GM23338 (cell line): Measurements from ENCODE around the gene MARCHF9. TPM values are rescaled to one million over a fixed set of nuclear protein-coding genes. Genes with fewer than 3 reads are reported as not detected.

ENCODE experiments used
- ATAC-seq: fragments of 200-7000 bp; cut with Tn5 transposase; 3 replicates; pipeline ENCODE4 v1.9.1; 2020
- DNase-seq: peaks from one replicate; pipeline ENCODE4 v3.0.0-alpha.2; 2015; ENCODE audit warnings: low spot score
- H2AFZ ChIP-seq: fragments of 200-600 bp; sonication (generic); 2 replicates; pipeline ENCODE4 v1.8.0; 2016; ENCODE audit warnings: antibody characterized with exemption, mild to moderate bottlenecking, moderate library complexity
- H3F3A ChIP-seq: fragments of 200-600 bp; sonication (generic); replicated peaks from 2 replicates; pipeline ENCODE4 v1.8.0; 2017; ENCODE audit warnings: antibody characterized with exemption, mixed run types, low read depth
- H3K27ac ChIP-seq: fragments of 200-600 bp; sonication (generic); 2 replicates; pipeline ENCODE4 v1.6.1; 2016; ENCODE audit warnings: low read depth
- H3K27me3 ChIP-seq: fragments of 200-600 bp; sonication (generic); 2 replicates; pipeline ENCODE4 v1.8.0; 2016; ENCODE audit warnings: mild to moderate bottlenecking, mixed run types, moderate library complexity; ENCODE audit not compliant: insufficient read depth
- H3K36me3 ChIP-seq: fragments of 200-600 bp; sonication (generic); 2 replicates; pipeline ENCODE4 v1.8.0; 2016; ENCODE audit warnings: mild to moderate bottlenecking; ENCODE audit not compliant: insufficient read depth
- H3K4me1 ChIP-seq: fragments of 200-600 bp; sonication (generic); 2 replicates; pipeline ENCODE4 v1.8.0; 2016; ENCODE audit warnings: mild to moderate bottlenecking, moderate library complexity; ENCODE audit not compliant: insufficient read depth
- H3K4me2 ChIP-seq: fragments of 200-600 bp; sonication (generic); 2 replicates; pipeline ENCODE4 v1.7.1; 2017; ENCODE audit warnings: mixed run types
- H3K4me3 ChIP-seq: fragments of 200-600 bp; sonication (generic); 2 replicates; pipeline ENCODE4 v1.6.1; 2016; ENCODE audit warnings: mixed run types
- H3K79me2 ChIP-seq: fragments of 200-600 bp; sonication (generic); replicated peaks from 2 replicates; pipeline ENCODE4 v1.8.0; 2017; ENCODE audit warnings: mild to moderate bottlenecking; ENCODE audit not compliant: insufficient read depth
- H3K9me2 ChIP-seq: fragments of 200-600 bp; sonication (generic); 2 replicates; pipeline ENCODE4 v1.8.0; 2017; ENCODE audit not compliant: insufficient read depth
- H4K20me1 ChIP-seq: fragments of 200-600 bp; sonication (generic); replicated peaks from 2 replicates; pipeline ENCODE4 v1.8.0; 2017; ENCODE audit warnings: mild to moderate bottlenecking; ENCODE audit not compliant: insufficient read depth
- H3K27ac Mint-ChIP-seq: 2 replicates; pipeline ENCODE4 v1.8.0; 2020; ENCODE audit warnings: inconsistent platforms, mild to moderate bottlenecking, moderate library complexity, mixed read lengths
- H3K27me3 Mint-ChIP-seq: 3 replicates; pipeline ENCODE4 v1.8.0; 2022; ENCODE audit warnings: low read depth, mild to moderate bottlenecking, moderate library complexity, mixed read lengths, inconsistent platforms; ENCODE audit not compliant: insufficient read depth, poor library complexity
- H3K36me3 Mint-ChIP-seq: 3 replicates; pipeline ENCODE4 v1.8.0; 2021; ENCODE audit warnings: low read depth, mild to moderate bottlenecking, inconsistent platforms, moderate library complexity, mixed read lengths
- H3K4me1 Mint-ChIP-seq: 3 replicates; pipeline ENCODE4 v1.8.0; 2020; ENCODE audit warnings: mild to moderate bottlenecking, inconsistent platforms, mixed read lengths
- H3K4me3 Mint-ChIP-seq: 3 replicates; pipeline ENCODE4 v1.8.0; 2021; ENCODE audit warnings: moderate library complexity, mild to moderate bottlenecking, inconsistent platforms, mixed read lengths
- H3K9me3 Mint-ChIP-seq: 3 replicates; pipeline ENCODE4 v1.8.0; 2020; ENCODE audit warnings: moderate library complexity, mild to moderate bottlenecking, inconsistent platforms, mixed read lengths
- CREB1 ChIP-seq: fragments of 250-450 bp; sonication (Bioruptor Pico); IDR thresholded peaks from 2 replicates; pipeline ENCODE4 v1.5.0; 2020; ENCODE audit warnings: low read depth, mild to moderate bottlenecking, moderate library complexity
- ETS1 ChIP-seq: IDR thresholded peaks from 2 replicates; pipeline ENCODE4 v1.6.1; 2016; ENCODE audit warnings: antibody characterized with exemption
- EZH2 ChIP-seq: fragments of 200-600 bp; sonication (generic); IDR thresholded peaks from one replicate; pipeline ENCODE4 v1.8.0; 2017; ENCODE audit warnings: antibody characterized with exemption, mild to moderate bottlenecking, low read depth; ENCODE audit not compliant: unreplicated experiment
- EZH2phosphoT487 ChIP-seq: fragments of 200-600 bp; sonication (generic); IDR thresholded peaks from one replicate; pipeline ENCODE4 v1.8.1; 2018; ENCODE audit warnings: antibody characterized with exemption; ENCODE audit not compliant: unreplicated experiment
- JUNB ChIP-seq: IDR thresholded peaks from one replicate; pipeline ENCODE4 v1.6.1; 2016; ENCODE audit warnings: antibody characterized with exemption; ENCODE audit not compliant: unreplicated experiment
- NANOG ChIP-seq: IDR thresholded peaks from 2 replicates; pipeline ENCODE4 v1.6.1; 2016; ENCODE audit warnings: antibody characterized with exemption, borderline replicate concordance
- POLR2AphosphoS5 ChIP-seq: IDR thresholded peaks from 2 replicates; pipeline ENCODE4 v1.6.1; 2016; ENCODE audit warnings: antibody characterized with exemption, low read depth
- STAT1 ChIP-seq: IDR thresholded peaks from one replicate; pipeline ENCODE4 v1.6.1; 2016; ENCODE audit warnings: antibody characterized with exemption; ENCODE audit not compliant: unreplicated experiment
- ZNF331 ChIP-seq: fragments of 250-450 bp; sonication (Bioruptor Pico); IDR thresholded peaks from 2 replicates; pipeline ENCODE4 v1.5.0; 2020; ENCODE audit warnings: low read depth, mild to moderate bottlenecking, moderate library complexity
- ZNF462 ChIP-seq: fragments of 250-450 bp; sonication (Bioruptor Pico); IDR thresholded peaks from 2 replicates; pipeline ENCODE4 v1.5.0; 2020; ENCODE audit warnings: mild to moderate bottlenecking, moderate library complexity
- polyA plus RNA-seq: library from polyadenylated mRNA; unstranded; fragments of >200 nt; fragmentation: Nextera tagmentation; extraction: Ambion mirVana; gene quantifications from 2 replicates; pipeline ENCODE4 v1.2.1, GENCODE V29; 2016
- total RNA-seq: library from RNA; depleted of rRNA; stranded (reverse); fragments of >200 nt; shearing (Covaris generic); gene quantifications from 2 replicates; pipeline ENCODE4 v1.2.3, GENCODE V29; 2014

Gene MARCHF9
- total and polyA plus RNA-seq, 2 experiments from 2014 or later: 2.9 to 3.3 TPM

GRCh38 chr12:57777367-57777766 lies 22.5 kb downstream of the MARCHF9 start (continued):
- TF ChIP-seq ZNF462 (CRISPR knock-in tag) (no peak), ZNF331 (CRISPR knock-in tag) (no peak), ETS1 (no peak), NANOG (no peak), CREB1 (CRISPR knock-in tag) (no peak), EZH2phosphoT487 (no peak), JUNB (no peak), EZH2 (no peak)

GRCh38 chr12:57777911-57778310 lies 23.0 kb downstream of the MARCHF9 start:
- no peaks in the 10 kb centered on the region for H3K4me1 ChIP-seq
- H3K79me2 ChIP-seq: peaks cover 2% of the 10 kb centered on the region
- 0 out of 3 replicates have a peak, but pooled peaks cover 3% of the 10 kb centered on the region for H3K36me3 Mint-ChIP-seq
- no peak overlapping the region for H3K27ac ChIP-seq
- no peak overlapping the region for H3K4me2 ChIP-seq
- no peaks in the 10 kb centered on the region for H3F3A ChIP-seq
- H4K20me1 ChIP-seq: no peaks in the 10 kb centered on the region; the same call in 1 of the 2 replicates
- H3K9me3 Mint-ChIP-seq: no peaks in the 10 kb centered on the region; the same call in 2 of the 3 replicates
- H3K27ac Mint-ChIP-seq: no peak overlapping the region
- H3K4me3 ChIP-seq: no peak overlapping the region
- peaks cover 15% of the 10 kb centered on the region for H3K27me3 ChIP-seq
- no peaks in the 10 kb centered on the region for H3K9me2 ChIP-seq
- H3K27me3 Mint-ChIP-seq: peaks cover 5% of the 10 kb centered on the region
- DNase-seq: no peak
- H3K4me3 Mint-ChIP-seq: no peak overlapping the region
- no peak for ATAC-seq
- H2AFZ ChIP-seq: no peak overlapping the region
- H3K36me3 ChIP-seq: no peaks in the 10 kb centered on the region
- peaks cover under 1% of the 10 kb centered on the region; the same call in 2 of the 3 replicates for H3K4me1 Mint-ChIP-seq
- TF ChIP-seq STAT1: no peak
- TF ChIP-seq EZH2phosphoT487: no peak
- TF ChIP-seq POLR2AphosphoS5: no peak
- TF ChIP-seq CREB1 (CRISPR knock-in tag): no peak
